Adipocyte (in vitro differentiated cells): Measurements from ENCODE around the gene C4orf50.
"Not testable (repeated sequence)": the region's sequence is repeated elsewhere in the genome, so short reads cannot be mapped to it uniquely, and the experiment has no call there.

Experiments used
- DNase-seq: peaks from one replicate; pipeline ENCODE4 v3.0.0-alpha.2; 2015; ENCODE audit warnings: low read depth
- H3K27me3 ChIP-seq: replicated peaks from 2 replicates; pipeline ENCODE4 v1.7.0; 2013; ENCODE audit warnings: mild to moderate bottlenecking, low read length, moderate library complexity; ENCODE audit not compliant: control insufficient read depth, insufficient read depth
- H3K36me3 ChIP-seq: 2 replicates; pipeline ENCODE4 v1.7.0; 2013; ENCODE audit warnings: low read length, mild to moderate bottlenecking, moderate library complexity; ENCODE audit not compliant: control insufficient read depth, insufficient read depth, severe bottlenecking
- H3K4me1 ChIP-seq: 2 replicates; pipeline ENCODE4 v1.7.0; 2013; ENCODE audit warnings: mild to moderate bottlenecking, low read length, moderate library complexity; ENCODE audit not compliant: control insufficient read depth, insufficient read depth
- H3K4me3 ChIP-seq: 2 replicates; pipeline ENCODE4 v1.7.0; 2013; ENCODE audit warnings: mild to moderate bottlenecking, low read length, moderate library complexity
- H3K9ac ChIP-seq: 2 replicates; pipeline ENCODE4 v1.7.0; 2013; ENCODE audit warnings: mild to moderate bottlenecking, low read length, moderate library complexity
- H3K9me3 ChIP-seq: 2 replicates; pipeline ENCODE4 v1.7.0; 2013; ENCODE audit warnings: mild to moderate bottlenecking, low read length, moderate library complexity; ENCODE audit not compliant: control insufficient read depth

C4orf50 gene

DNA sequence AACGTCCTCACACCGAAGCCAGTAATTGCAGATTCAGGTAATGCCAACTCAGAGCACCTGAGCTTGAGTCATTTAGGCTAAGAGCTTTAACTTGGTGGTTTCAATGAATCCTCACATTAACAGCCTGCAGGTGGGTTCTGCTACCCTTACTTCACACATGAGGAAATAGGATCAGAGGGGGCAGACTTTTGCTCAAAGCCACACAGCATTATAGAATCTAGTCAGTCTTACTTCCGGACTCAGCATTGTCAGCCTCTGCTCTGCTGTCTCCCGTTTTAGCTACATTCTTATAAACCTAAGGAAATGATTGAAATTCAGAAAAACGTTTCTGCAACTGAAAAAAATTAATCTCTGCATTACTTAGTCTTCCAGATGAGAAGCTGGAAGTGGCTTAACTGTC is 6.0 kb downstream of the C4orf50 start:
- H3K4me3 ChIP-seq = no peak overlapping the region
- H3K4me1 ChIP-seq = no peaks in the 10 kb centered on the region
- no peak for DNase-seq
- peaks cover 29% of the 10 kb centered on the region for H3K27me3 ChIP-seq
- no peak overlapping the region for H3K9ac ChIP-seq
- no peaks in the 10 kb centered on the region for H3K36me3 ChIP-seq
- no peaks in the 10 kb centered on the region for H3K9me3 ChIP-seq

DNA sequence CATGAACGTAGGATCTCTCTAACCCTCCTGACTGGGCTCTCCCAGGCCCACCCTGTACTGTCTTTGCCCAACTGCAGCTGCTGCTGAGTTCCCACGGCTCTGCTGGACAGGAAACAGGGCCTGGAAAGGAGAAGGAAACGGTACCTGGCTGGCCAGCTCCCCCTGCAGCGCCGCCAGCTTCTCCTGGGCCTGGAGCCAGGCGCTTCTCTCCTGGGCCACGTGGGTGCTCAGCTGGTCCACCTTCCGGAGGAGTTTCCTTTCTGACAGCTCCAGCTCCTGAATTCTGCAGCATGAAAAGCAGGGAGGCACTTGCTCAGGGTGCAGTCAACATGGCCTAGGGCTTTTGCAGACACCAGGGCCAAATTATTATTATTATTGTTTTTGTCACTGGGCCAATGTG is 6.5 kb downstream of the C4orf50 start:
- Histone ChIP-seq H3K27me3 (peaks cover 34% of the 10 kb centered on the region), H3K4me1 (no peaks in the 10 kb centered on the region), H3K4me3 (no peak overlapping the region), H3K9me3 (no peaks in the 10 kb centered on the region), H3K36me3 (no peaks in the 10 kb centered on the region), H3K9ac (no peak overlapping the region)
- DNase-seq = no peak

DNA sequence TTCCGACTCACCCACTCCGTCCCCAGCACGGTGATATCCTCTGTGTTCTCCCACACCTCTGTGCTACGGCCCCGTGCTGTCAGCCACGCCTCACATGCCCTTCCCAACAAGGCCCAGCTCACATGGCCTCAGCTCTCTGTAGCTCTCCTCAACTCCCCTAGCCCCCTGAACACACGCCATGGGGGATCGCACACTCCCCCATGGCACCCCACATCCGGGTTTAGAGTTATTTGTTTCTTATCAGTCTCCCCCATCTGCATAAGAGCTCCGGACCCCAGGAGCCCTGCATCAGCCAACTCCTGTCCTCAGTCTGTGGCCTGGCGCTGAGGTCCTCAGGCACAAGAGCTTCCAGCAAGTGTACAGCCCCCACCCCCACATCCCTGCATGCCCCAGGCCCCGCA is 7.0 kb downstream of the C4orf50 start:
- Histone ChIP-seq H3K9ac (no peak overlapping the region), H3K4me3 (no peak overlapping the region), H3K4me1 (no peaks in the 10 kb centered on the region), H3K36me3 (no peaks in the 10 kb centered on the region), H3K9me3 (no peaks in the 10 kb centered on the region), H3K27me3 (peaks cover 39% of the 10 kb centered on the region)
- DNase-seq = no peak

DNA sequence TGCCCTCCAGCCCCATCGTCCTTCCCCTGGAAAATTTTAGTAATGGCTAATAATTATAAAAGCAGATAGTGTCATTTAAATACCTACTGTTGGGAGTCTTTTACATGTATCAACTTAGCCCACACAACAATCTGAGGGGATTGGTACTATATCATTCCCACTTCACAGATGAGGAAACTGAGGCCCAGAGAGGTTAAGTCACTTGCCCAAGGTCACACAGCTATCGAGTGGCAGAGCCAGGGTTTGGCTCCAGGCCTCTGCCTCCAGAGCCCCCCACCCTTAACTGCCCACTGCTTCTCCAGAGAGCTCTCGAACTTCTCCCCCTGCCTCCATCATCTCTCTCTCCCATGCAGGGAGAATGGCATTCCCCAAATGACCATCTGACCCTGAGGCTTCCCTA is 7.4 kb downstream of the C4orf50 start:
- Histone ChIP-seq H3K4me3 (no peak overlapping the region), H3K9ac (no peak overlapping the region), H3K27me3 (peaks cover 41% of the 10 kb centered on the region), H3K36me3 (no peaks in the 10 kb centered on the region), H3K4me1 (no peaks in the 10 kb centered on the region), H3K9me3 (no peaks in the 10 kb centered on the region)
- DNase-seq = no peak

DNA sequence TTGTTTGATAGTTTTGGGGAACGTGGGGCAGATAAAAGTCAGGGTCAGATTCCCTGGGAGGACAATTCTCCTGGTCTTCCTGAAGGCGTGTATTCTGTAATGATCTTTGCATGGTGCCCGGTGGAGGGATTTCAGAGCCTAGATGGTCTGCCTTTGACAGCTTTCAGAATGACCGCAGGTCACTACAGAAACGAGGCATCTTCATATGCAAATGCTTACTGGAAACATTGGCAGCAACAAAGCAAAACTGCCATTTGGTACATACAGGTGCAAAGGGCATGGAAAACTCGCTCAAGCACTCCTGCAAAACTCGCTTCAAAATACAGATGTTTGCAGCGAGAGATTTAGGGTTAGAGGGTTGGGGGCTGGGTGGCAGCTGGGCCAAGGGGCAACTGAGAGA is 8.8 kb downstream of the C4orf50 start:
- Histone ChIP-seq H3K4me3 (no peak overlapping the region), H3K9ac (no peak overlapping the region), H3K36me3 (no peaks in the 10 kb centered on the region), H3K27me3 (peaks cover 35% of the 10 kb centered on the region), H3K4me1 (no peaks in the 10 kb centered on the region), H3K9me3 (no peaks in the 10 kb centered on the region)
- no peak for DNase-seq

DNA sequence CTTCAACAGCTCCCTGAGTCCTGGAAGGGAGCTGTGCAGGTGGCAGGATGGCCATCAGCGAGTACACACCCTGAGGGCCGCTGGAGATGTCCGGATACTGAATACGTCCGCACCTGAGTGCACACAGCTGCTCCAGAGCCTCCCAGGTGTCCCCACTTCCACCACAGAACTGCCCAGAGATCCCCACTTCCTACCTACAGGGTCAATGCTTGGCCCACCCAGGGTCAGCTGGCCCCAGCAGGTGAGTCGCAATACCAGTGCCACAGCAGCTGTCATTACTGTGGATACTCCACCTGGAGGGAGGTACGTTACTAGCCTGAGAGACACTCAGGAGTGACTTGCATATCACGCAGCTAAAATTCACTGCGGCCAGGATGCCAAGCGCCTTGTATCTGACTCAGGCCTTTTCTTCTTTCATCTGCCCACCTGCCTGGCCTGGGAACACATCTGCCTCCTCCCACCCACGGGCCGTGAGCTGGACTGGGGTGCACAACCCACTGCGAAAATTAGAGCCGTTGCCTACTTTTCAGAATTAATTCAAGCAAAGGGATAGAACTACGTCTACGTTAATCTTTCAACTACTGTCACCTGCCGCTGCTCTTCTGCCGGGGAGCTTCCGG is 9.4 kb downstream of the C4orf50 start:
- peaks cover 35% of the 10 kb centered on the region for H3K27me3 ChIP-seq
- no peaks in the 10 kb centered on the region for H3K36me3 ChIP-seq
- H3K9me3 ChIP-seq = no peaks in the 10 kb centered on the region
- DNase-seq = no peak
- no peaks in the 10 kb centered on the region for H3K4me1 ChIP-seq
- no peak overlapping the region for H3K4me3 ChIP-seq
- no peak overlapping the region for H3K9ac ChIP-seq

DNA sequence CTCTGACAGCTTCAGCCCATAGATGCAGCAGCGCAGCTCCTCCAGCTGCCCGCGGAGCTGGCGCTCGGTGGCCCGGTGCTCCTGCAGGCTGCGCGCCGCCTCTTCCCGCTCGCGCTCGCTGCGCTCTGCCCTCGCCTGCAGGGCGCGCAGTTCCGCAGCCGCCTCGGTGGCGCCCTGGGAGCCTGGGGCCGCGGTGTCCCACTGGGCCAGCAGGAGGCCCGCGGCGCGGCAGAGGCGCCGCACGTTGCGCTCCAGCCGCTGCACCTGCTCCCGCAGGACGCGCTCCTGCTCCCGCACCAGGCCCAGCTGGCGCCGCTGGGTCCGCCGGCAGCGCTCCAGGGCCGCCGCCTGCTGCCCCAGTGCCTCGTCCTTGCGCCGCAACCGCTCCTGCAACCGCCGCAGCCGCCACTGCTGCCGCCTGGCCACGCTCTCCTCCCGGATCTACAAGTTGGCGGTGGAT is 10.1 kb downstream of the C4orf50 start:
- Histone ChIP-seq H3K9me3 (no peaks in the 10 kb centered on the region), H3K4me3 (no peak overlapping the region), H3K4me1 (no peaks in the 10 kb centered on the region), H3K9ac (no peak overlapping the region), H3K36me3 (no peaks in the 10 kb centered on the region), H3K27me3 (peaks cover 35% of the 10 kb centered on the region)
- DNase-seq = no peak

DNA sequence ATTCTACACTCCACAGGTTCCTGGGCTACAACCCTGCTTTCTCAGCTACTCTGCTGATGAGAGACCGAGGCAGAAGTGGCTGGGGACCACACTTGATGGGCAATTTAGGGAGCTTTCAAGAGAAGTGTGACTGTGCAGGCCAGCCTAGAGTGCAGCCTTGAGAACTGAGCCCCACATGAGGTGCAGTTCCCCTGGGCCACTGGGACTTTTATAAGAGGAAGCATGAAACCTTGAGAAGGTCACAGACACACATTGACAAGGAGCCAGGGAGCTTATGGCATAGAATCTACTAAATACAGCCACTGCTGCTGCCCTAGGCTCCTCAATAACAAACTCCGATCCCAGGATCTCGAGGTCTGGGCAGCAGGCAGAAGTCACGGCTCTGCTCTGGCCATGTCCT is 13.1 kb downstream of the C4orf50 start:
- H3K4me1 ChIP-seq = no peaks in the 10 kb centered on the region
- no peaks in the 10 kb centered on the region for H3K9me3 ChIP-seq
- H3K36me3 ChIP-seq = no peaks in the 10 kb centered on the region
- H3K27me3 ChIP-seq = peaks cover 32% of the 10 kb centered on the region
- H3K4me3 ChIP-seq = no peak overlapping the region
- H3K9ac ChIP-seq = no peak overlapping the region
- DNase-seq = no peak

DNA sequence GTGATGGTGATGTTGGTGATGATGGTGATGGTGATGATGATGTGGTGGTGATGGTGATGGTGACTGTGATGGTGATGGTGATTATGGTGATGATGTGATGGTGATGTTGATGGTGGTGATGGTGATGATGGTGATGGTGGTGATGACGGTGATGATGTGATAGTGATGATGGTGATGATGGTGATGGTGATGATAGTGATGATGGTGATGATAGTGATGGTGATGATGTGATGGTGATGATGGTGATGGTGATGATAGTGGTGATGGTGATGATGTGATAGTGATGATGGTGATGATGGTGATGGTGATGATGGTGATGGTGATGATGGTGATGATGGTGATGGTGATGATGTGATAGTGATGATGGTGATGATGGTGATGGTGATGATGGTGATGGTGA is 14.7 kb downstream of the C4orf50 start:
- H3K9ac ChIP-seq, H3K4me3 ChIP-seq, DNase-seq, H3K9me3 ChIP-seq, H3K4me1 ChIP-seq, H3K36me3 ChIP-seq: not testable (repeated sequence)
- peaks cover 39% of the 10 kb centered on the region for H3K27me3 ChIP-seq

DNA sequence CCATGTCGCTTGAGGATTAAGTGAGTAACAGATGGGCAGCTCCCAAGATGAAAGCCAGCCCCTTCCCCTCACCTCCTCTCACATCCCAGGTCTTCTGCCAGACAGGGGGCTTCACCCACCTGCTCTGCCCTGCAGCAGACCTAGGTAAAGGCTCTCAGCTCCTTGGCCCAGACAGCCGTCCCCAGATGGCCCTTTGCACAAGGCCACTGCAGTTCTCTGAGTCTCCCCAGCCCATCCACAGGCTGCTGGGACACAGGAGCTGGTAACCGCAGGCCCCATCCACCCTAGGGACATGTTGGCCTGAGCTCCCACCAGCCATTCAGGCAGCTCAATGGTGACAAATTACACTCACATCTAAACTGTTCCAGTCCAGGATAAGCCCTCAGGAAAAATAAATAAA is 15.3 kb downstream of the C4orf50 start:
- no peak overlapping the region for H3K4me3 ChIP-seq
- no peaks in the 10 kb centered on the region for H3K9me3 ChIP-seq
- no peak for DNase-seq
- H3K27me3 ChIP-seq = peaks cover 40% of the 10 kb centered on the region
- no peaks in the 10 kb centered on the region for H3K4me1 ChIP-seq
- no peak overlapping the region for H3K9ac ChIP-seq
- H3K36me3 ChIP-seq = no peaks in the 10 kb centered on the region

DNA sequence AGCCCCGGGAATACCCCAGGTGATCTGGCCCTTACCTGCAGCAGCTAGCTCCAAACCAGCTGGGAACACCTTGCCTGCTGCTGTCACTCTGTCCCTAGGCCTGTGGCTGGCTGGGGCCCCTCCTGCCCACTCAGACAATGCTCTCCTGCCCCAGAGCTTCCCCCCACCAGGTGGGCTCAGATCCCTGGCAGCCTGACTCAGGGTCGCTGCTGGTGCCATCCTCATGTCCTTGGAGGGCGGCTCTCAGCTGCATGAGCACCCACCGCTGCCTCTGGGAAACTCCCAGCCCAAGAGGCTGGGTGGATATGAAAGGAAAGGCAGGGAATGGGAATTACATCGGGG is 15.8 kb downstream of the C4orf50 start:
- Histone ChIP-seq H3K36me3 (no peaks in the 10 kb centered on the region), H3K4me1 (no peaks in the 10 kb centered on the region), H3K27me3 (peaks cover 40% of the 10 kb centered on the region), H3K4me3 (no peak overlapping the region), H3K9ac (no peak overlapping the region), H3K9me3 (no peaks in the 10 kb centered on the region)
- no peak for DNase-seq
